Iris pigment epithelial cell (primary cell): ENCODE results near the gene STUB1.
"Not testable (repeated sequence)": the region's sequence is repeated elsewhere in the genome, so short reads cannot be mapped to it uniquely, and the experiment has no call there.

Experiments used
- DNase-seq: peaks from one replicate; pipeline ENCODE4 v3.0.0-alpha.2; 2011; ENCODE audit warnings: low read depth

The STUB1 gene

DNA sequence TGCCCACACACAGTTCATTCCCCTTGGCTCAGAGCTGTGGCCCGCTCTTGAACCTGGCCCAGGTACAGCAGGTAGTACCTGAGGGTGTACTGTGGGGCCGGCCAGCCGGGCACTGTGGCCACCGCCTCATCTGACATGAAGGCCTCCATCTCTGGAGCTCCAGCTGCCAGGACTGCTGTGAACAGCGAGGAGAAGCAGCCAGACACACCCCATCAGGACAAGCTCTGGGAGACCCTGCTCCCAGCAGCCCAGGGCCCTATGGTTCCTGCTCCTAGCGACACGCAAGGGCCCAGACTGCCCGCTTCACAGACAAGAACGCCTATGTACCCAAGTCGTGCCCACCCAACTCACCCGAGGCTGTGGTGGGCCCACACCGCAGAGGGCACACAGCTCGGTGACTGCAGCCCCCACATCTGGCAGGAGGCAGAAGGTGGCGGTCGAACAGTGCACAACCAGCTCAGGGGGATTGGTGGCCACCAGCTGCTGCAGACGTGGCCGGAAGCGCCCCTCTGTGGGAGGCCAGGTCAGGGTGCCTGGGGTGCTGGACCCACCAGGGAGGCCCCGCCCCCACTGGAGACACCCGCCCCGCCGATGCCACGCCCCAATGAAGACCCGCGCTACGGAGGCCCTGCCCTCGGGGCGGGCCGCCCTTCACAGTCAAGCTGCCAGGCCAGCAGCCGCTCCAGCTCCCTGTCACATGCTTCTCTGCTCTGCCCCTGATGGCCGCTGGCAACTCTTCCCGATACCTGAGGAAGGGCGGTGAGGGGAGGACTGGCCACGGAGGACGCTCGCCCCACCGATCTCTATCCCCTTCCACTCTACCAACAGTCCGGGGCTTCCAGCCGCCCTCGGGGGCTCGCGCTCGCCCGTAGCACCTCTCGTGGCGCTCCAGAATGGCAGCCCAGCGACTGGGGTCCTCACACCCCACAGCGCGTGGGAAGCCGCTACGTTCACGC, 1.1 kb upstream of the STUB1 start:
- peak; percentile 35 for DNase-seq

- DNase-seq, result no peak
Observed at GRCh38 chr16:680625-680945, 375 bp downstream of the STUB1 start.

GRCh38 chr16:680967-681745, 946 bp downstream of the STUB1 start:
- DNase-seq, result peak; percentile 57

DNA sequence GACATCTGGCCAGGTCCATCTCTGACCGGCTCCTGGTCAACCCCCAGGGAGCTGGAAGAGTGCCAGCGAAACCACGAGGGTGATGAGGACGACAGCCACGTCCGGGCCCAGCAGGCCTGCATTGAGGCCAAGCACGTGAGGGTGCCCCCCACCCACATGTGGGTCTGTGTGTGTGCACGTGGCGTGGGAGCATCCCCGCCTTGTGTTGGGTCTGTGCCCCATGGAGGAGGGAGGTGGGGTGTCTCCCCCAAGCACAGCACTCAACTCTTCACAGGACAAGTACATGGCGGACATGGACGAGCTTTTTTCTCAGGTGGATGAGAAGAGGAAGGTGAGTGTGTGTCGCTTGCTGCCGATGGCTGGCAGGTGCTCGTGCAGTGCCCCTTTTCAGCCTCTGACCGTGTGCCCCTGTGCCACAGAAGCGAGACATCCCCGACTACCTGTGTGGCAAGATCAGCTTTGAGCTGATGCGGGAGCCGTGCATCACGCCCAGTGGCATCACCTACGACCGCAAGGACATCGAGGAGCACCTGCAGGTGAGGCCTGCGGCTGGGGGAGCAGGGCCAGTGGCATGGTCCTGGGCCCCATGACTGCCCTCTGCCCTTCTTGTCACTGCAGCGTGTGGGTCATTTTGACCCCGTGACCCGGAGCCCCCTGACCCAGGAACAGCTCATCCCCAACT, 1.7 kb downstream of the STUB1 start:
- DNase-seq, result peak; percentile 38

DNA sequence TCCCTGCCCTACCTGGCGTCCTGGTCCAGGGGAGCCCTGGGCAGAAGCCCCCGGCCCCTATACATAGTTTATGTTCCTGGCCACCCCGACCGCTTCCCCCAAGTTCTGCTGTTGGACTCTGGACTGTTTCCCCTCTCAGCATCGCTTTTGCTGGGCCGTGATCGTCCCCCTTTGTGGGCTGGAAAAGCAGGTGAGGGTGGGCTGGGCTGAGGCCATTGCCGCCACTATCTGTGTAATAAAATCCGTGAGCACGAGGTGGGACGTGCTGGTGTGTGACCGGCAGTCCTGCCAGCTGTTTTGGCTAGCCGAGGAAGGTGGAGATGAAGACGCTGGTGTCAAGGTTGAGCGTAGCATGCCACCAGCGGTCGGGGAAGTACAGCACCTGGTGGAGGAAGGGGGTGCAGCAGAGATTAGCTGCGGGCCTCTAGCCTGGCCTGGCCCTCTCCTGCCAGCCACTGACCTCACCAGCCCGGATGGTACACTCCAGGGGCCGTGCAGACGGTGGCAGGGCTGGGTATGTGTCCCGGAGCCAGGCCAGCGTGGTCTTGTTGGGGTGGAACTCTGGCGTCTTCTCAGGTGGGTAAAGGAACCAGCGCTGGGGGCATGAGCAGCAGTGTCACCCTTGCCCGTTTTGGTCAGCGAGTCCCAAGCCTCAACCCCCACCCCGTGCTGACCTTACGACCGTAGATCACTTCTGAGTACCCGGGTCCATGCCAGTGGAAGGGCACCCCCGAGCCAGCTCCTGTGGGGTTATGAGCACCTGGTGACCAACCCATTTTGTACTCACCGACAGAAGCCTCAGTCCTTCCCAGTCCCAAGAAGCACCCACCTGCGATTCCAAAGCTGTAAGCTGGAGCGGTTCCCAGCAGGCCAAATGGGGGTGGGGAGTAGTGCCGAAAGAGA, 2.5 kb downstream of the STUB1 start:
- no peak for DNase-seq

- DNase-seq, result no peak
Observed at GRCh38 chr16:683396-684070, 3.3 kb downstream of the STUB1 start.

- peak; percentile 96 for DNase-seq
Observed at GRCh38 chr16:684071-684794, 4.0 kb downstream of the STUB1 start, which contains the start of gene JMJD8. Gene JMJD8 (minus strand): TSS chr16:684334. CDS start chr16:684319, 15 bp downstream.

- no peak for DNase-seq
Observed at GRCh38 chr16:684961-685696, 4.9 kb downstream of the STUB1 start.

GRCh38 chr16:685967-686366, 5.8 kb downstream of the STUB1 start:
- DNase-seq, result no peak

DNA sequence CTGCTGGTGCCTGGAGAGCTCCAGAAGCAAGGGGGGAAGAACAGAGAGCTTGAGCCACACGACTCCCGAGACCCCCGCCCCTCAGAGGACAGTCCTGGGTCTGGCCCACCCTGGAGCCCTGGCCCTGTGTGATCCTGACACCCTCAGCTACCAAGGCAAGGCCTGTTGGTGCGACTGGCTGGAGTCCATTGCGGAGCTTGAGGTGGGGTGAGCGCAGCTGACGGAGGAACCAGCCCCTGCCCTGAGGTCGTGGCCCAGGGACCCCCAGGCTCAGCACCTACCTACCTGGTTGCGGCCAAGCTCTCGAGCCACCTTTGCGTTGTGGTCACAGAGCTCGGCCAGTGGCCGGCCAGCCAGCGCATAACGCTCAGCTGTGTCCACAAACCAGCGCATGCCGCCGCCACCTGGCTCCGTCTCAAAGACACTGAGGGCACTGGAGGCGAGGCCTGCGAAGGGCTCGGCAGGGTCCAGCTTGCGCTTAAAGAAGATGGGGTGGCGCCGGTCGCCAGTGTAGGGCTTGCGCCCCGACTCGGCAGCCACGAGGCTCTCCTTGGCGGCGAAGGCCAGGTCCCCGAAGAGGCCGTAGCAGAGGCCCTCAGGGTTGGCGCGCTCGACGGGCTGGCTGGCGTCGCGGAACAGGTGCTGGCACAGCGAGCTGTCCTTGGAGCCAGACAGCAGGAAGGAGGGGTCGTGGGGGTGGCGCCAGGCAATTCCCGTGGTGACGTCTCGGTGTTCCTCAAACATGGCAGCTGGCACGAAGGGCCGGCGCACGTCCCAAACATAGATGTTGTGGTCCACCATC, 6.5 kb downstream of the STUB1 start:
- no peak for DNase-seq

DNA sequence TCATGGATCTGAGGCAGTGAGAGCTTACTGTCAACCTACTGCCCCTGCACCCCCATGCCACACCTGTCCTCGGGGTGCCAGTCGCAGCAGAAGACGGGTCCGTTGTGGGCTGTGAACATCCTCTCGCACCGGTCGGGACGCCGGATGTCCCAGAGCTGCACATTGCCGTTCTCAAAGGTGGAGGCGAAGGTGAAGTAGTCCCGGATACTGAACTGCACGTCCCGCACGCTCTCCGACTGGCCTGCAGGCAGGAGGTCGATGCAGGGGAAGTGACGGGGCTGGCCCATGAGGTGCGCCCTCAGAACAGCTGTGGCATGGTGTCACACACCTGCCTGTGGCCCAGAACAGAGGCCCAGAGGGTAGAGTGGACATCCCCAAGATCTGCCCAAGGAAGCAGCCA, 7.3 kb downstream of the STUB1 start:
- DNase-seq, result no peak

GRCh38 chr16:689175-689897, 9.1 kb downstream of the STUB1 start:
- no peak for DNase-seq

- DNase-seq, result not testable (repeated sequence)
Observed at GRCh38 chr16:691242-691641, 11.0 kb downstream of the STUB1 start.

GRCh38 chr16:692356-693108, 12.3 kb downstream of the STUB1 start:
- DNase-seq, result no peak

DNA sequence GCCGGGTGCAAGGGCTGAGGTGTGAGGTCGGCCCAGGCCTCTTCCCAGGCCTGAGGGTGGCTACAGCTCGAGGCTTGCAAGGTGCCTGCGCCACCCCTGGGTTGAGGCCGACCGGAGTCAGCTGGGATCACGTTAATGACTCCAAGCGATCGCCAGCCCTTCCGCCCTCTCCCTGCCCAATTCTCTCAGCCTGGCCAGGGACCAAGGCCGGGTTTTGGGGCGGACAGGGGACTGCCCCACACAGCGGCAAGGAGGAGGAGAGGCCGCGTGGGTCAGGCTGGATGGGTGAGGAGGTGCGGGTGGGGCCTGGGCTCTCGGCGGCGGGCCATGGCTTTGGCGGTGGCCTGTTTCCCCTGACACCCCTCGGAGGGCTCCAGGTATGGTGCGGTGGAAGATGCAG, 13.2 kb downstream of the STUB1 start:
- no peak for DNase-seq

- DNase-seq, result no peak
Observed at GRCh38 chr16:693766-694165, 13.6 kb downstream of the STUB1 start.

DNA sequence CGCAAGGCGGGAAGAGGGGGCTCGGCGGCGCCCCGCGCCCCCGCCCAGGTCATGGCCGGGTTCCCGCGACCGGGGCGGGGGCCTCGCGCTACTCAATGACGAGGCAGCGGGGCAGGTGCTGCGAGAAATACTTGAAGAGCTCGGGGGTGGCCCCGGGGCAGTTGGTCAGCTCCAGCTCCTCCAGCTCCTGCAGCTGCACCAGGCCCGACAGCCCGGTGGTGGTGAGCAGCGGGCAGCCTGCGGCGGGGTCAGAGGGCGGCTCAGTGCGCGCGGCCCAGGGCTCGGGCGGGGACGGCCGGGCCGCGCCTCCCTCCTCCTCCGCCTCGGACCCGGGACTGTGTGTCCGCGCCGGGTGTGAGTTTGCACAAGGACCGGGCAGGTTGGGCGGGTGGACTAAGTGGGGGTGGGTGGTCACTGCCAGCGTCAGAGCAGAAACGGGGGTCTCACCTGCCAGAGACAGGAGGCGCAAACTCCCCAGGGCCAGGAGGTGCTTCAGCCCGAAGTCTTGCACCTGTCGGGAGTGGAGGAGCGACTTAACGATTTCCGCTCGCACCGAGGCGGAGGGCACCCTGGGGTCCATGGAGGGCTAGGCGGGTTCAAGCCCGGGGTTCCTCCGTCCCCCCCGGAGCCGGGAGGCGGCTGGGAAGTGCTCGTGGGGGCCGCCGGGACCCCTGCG, 14.1 kb downstream of the STUB1 start:
- DNase-seq, result no peak
